ENCODE data around the gene CPA1.

CPA1 gene

DNA sequence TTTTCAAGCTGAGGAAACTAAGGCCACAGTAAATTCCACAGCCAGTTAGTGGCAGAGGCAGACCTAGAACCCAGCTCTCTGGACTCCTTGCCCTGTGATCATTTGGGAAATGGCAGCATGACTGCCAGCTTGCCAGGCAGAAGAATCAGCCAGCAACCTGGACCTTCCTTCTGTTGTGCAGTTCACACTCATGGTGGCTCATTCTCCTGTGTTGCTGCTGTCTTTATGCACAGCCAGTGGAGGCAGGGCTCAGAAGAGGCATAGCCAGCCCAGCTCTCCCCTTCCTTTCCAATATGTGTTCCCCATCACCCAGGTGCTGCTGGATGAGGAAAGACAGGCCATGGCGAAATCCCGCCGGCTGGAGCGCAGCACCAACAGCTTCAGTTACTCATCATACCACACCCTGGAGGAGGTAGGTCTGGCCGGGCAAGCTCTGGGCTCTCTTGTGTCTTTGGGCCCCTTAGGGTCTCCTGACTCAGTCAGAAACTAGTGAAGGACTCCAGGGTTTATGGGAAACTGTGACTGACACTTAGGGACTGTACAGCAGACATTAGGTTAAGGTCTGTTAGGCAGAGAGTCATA is 20.9 kb upstream of the CPA1 start:
- Histone ChIP-seq H3K4me1 (ENCODE audit: control insufficient read depth, insufficient read depth, low read length) (peaks cover 10% of the 10 kb centered on the region), H3K27me3 (ENCODE audit: control insufficient read depth, insufficient read depth, low read length) (no peaks in the 10 kb centered on the region), H3K9ac (ENCODE audit: low read length) (no peak overlapping the region), H3K4me3 (ENCODE audit: low read length) (no peak overlapping the region), H3K27ac (ENCODE audit: low read depth, low read length) (no peak overlapping the region), H3K36me3 (ENCODE audit: control insufficient read depth, insufficient read depth, low read length) (no peaks in the 10 kb centered on the region)

DNA sequence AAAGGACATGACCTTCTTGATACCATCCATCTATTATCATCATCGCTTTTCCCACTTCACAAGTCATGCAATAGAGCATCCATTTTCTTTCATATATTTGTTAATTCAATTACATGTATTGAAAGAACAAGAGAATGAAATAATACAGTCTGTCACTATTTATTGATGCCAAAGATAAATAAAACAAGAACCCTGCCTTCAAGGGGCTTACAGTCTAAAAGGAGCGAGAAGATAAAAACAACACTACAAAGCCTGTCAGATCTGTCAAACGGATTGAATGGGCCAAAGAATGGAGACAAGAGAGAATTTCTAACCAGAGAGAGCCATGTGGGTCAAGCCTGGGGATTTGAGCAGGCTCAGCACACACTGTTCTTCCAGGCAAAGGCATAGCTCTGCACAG is 19.8 kb upstream of the CPA1 start:
- no peaks in the 10 kb centered on the region for H3K27me3 ChIP-seq (ENCODE audit: control insufficient read depth, insufficient read depth, low read length)
- peaks cover 13% of the 10 kb centered on the region for H3K4me1 ChIP-seq (ENCODE audit: control insufficient read depth, insufficient read depth, low read length)
- H3K9ac ChIP-seq (ENCODE audit: low read length), result no peak overlapping the region
- no peak overlapping the region for H3K4me3 ChIP-seq (ENCODE audit: low read length)
- no peak overlapping the region for H3K27ac ChIP-seq (ENCODE audit: low read depth, low read length)
- H3K36me3 ChIP-seq (ENCODE audit: control insufficient read depth, insufficient read depth, low read length), result no peaks in the 10 kb centered on the region

DNA sequence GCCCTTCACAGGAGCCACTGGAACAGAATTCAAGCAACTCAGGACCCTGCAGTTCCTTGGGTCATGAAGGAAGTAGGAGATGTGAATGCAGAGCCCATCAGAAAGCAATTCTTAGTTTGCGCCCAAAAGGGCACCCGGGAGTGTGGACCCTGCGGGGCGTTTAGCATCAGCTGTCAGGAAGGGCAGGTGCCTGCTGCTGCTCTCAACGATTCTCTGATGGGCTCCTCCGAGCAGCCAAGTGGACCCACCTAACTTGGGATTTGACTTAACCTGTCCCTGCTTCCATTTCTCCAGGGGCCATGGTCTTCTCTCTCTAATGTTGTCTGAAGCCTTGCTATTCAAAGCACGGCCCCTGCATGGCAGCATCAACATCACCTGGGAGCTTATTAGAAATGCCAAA is 18.6 kb upstream of the CPA1 start:
- Histone ChIP-seq H3K4me3 (ENCODE audit: low read length) (no peak overlapping the region), H3K36me3 (ENCODE audit: control insufficient read depth, insufficient read depth, low read length) (no peaks in the 10 kb centered on the region), H3K4me1 (ENCODE audit: control insufficient read depth, insufficient read depth, low read length) (peaks cover 5% of the 10 kb centered on the region), H3K27ac (ENCODE audit: low read depth, low read length) (no peak overlapping the region), H3K9ac (ENCODE audit: low read length) (no peak overlapping the region), H3K27me3 (ENCODE audit: control insufficient read depth, insufficient read depth, low read length) (no peaks in the 10 kb centered on the region)

DNA sequence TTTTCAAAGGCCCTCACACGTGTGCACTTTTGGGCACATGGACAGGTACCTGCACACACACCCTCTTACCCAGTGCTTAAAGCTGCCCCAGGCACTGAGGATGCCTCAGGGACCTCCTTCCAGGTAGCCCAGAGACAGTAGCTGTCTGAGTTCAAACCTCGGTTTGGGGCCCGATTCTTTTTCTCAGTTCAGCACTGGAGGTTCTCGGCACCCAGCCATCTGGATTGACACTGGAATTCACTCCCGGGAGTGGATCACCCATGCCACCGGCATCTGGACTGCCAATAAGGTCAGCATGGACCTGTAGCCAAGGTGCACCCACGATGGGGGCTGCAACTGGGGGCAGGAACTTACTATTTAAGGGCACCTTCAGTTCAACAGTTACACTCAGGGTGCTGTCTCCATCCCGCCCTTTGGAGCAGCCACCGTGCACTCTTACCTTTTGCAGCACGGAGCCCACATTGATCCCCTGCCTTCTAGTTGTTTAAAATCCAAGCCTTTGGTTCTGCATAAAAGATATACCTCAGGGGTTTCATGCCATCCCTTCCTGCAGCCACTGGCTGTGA is 18.0 kb upstream of the CPA1 start:
- no peak overlapping the region for H3K4me3 ChIP-seq (ENCODE audit: low read length)
- peaks cover 3% of the 10 kb centered on the region for H3K4me1 ChIP-seq (ENCODE audit: control insufficient read depth, insufficient read depth, low read length)
- H3K27me3 ChIP-seq (ENCODE audit: control insufficient read depth, insufficient read depth, low read length), result no peaks in the 10 kb centered on the region
- no peak overlapping the region for H3K9ac ChIP-seq (ENCODE audit: low read length)
- H3K36me3 ChIP-seq (ENCODE audit: control insufficient read depth, insufficient read depth, low read length), result no peaks in the 10 kb centered on the region
- no peak overlapping the region for H3K27ac ChIP-seq (ENCODE audit: low read depth, low read length)

DNA sequence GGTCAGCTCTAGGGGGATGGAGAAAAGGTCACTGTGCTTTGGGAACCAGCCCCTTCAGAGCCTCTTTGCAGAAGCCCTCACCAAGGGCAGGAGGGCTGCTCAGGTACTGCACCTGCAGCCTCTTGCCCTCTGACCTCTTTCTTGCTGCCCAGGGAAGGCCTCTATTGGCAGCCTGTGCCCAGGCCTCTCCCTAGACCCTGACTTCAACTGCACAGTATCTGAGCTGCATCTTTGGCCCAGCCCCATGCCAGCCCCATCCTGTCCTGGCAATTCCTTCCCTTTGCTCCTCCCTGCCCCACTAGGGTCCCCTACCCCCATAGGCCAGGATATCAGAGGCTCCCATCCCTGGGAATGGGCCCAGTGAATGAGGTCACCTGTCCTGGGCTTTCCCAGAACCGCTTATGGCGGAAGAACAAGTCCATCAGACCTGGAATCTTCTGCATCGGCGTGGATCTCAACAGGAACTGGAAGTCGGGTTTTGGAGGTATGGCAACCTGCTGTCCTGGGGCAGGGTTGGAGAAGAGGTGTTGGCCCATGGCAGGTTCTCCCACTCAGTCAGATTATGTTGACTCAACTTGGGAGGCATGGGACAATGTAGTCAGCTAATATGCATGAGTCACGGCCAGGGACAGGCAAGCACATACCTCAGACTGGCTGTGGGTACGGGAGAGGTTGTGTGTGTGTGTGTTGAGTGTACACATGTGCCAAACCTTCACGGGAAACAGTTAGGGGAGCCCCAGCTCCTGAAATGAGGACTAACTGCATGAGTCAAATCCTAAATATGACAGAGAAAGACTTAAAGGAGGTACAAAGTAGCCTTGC is 17.1 kb upstream of the CPA1 start:
- no peaks in the 10 kb centered on the region for H3K27me3 ChIP-seq (ENCODE audit: control insufficient read depth, insufficient read depth, low read length)

GRCh38 chr7:130364451-130364850 is 15.8 kb upstream of the CPA1 start:
- H3K9ac ChIP-seq (ENCODE audit: low read length), result no peak overlapping the region
- no peaks in the 10 kb centered on the region for H3K27me3 ChIP-seq (ENCODE audit: control insufficient read depth, insufficient read depth, low read length)
- H3K27ac ChIP-seq (ENCODE audit: low read depth, low read length), result no peak overlapping the region
- H3K4me1 ChIP-seq (ENCODE audit: control insufficient read depth, insufficient read depth, low read length), result peaks cover 9% of the 10 kb centered on the region
- H3K4me3 ChIP-seq (ENCODE audit: low read length), result no peak overlapping the region
- H3K36me3 ChIP-seq (ENCODE audit: control insufficient read depth, insufficient read depth, low read length), result no peaks in the 10 kb centered on the region

More for the DNA sequence above, 17.1 kb upstream of the CPA1 start:
- Histone ChIP-seq H3K36me3 (ENCODE audit: control insufficient read depth, insufficient read depth, low read length) (no peaks in the 10 kb centered on the region), H3K9ac (ENCODE audit: low read length) (no peak overlapping the region), H3K27ac (ENCODE audit: low read depth, low read length) (no peak overlapping the region), H3K4me1 (ENCODE audit: control insufficient read depth, insufficient read depth, low read length) (peaks cover 3% of the 10 kb centered on the region), H3K4me3 (ENCODE audit: low read length) (no peak overlapping the region)

DNA sequence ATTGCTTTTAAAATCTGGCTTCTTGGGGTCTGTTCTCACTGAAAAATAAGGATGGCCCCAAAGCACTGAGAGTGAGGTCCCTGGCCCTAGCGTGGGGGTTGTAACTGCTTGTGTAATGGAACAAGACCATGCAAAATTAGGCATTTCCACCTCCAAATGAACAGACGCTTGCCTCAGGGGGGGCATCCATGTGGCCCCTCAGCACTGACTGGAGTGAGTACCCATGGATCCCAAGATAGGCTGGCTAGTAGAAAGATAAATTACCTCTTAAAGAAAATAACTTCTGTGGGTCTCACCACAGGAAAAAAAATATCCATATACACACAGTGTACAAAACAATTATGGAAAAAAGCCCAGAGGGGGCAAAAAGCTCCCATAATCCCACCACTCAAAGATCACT is 15.2 kb upstream of the CPA1 start:
- Histone ChIP-seq H3K27ac (ENCODE audit: low read depth, low read length) (peak overlapping the region; percentile 40), H3K4me3 (ENCODE audit: low read length) (no peak overlapping the region), H3K27me3 (ENCODE audit: control insufficient read depth, insufficient read depth, low read length) (no peaks in the 10 kb centered on the region), H3K36me3 (ENCODE audit: control insufficient read depth, insufficient read depth, low read length) (no peaks in the 10 kb centered on the region), H3K4me1 (ENCODE audit: control insufficient read depth, insufficient read depth, low read length) (peaks cover 9% of the 10 kb centered on the region), H3K9ac (ENCODE audit: low read length) (no peak overlapping the region)

DNA sequence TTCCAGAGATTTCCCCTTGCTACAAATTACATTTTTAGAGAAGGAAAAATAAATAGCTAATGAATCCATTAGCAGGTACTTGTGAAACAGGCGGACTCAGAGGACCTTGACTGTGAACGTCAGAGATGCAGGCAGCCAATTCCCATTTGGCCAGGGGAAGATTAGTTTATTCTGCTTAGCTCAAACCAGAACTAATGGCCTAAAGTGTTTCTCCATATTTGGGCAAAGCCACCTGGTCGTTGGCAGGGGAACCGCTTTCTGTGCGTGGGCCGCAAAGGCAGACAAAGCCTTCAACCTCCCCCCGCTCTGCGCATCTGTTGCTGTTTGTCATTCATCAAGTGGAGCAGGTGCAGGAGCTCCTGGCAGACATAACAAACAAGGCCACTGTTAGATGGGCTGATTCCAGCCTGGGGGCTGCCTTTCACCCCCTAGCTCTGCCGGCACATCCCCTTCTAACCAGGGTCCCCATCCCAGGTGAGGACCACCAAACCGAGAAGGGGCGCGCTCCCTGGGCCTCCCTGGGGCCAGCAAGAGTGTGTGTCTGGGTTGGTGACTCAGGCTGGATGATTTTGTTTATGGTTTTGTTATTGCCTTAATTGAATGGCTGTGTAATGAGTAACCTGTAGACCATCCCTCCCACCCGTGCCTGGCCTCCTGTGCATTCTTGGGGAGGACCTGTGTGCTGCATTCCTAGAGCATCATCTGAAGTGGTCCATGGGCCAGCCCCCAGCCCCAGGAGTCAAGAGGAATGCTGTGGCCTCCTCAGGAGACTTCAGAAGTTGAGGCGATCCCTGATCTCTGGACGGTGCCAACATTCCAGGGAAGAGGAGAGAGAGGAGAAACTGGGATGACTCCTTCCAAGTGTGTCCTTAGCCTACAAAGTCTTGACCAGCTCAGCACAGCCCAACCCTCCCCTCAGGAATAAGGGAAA is 14.5 kb upstream of the CPA1 start:
- H3K4me3 ChIP-seq (ENCODE audit: low read length), result no peak overlapping the region
- H3K4me1 ChIP-seq (ENCODE audit: control insufficient read depth, insufficient read depth, low read length), result peaks cover 9% of the 10 kb centered on the region
- peak overlapping the region; percentile 21 for H3K27ac ChIP-seq (ENCODE audit: low read depth, low read length)
- no peak overlapping the region for H3K9ac ChIP-seq (ENCODE audit: low read length)
- no peaks in the 10 kb centered on the region for H3K27me3 ChIP-seq (ENCODE audit: control insufficient read depth, insufficient read depth, low read length)
- no peaks in the 10 kb centered on the region for H3K36me3 ChIP-seq (ENCODE audit: control insufficient read depth, insufficient read depth, low read length)

- H3K4me1 ChIP-seq (ENCODE audit: control insufficient read depth, insufficient read depth, low read length), result peaks cover 13% of the 10 kb centered on the region
- H3K36me3 ChIP-seq (ENCODE audit: control insufficient read depth, insufficient read depth, low read length), result no peaks in the 10 kb centered on the region
- no peak overlapping the region for H3K27ac ChIP-seq (ENCODE audit: low read depth, low read length)
- no peaks in the 10 kb centered on the region for H3K27me3 ChIP-seq (ENCODE audit: control insufficient read depth, insufficient read depth, low read length)
- no peak overlapping the region for H3K4me3 ChIP-seq (ENCODE audit: low read length)
- H3K9ac ChIP-seq (ENCODE audit: low read length), result no peak overlapping the region
Observed at GRCh38 chr7:130366564-130366963, 13.7 kb upstream of the CPA1 start.

DNA sequence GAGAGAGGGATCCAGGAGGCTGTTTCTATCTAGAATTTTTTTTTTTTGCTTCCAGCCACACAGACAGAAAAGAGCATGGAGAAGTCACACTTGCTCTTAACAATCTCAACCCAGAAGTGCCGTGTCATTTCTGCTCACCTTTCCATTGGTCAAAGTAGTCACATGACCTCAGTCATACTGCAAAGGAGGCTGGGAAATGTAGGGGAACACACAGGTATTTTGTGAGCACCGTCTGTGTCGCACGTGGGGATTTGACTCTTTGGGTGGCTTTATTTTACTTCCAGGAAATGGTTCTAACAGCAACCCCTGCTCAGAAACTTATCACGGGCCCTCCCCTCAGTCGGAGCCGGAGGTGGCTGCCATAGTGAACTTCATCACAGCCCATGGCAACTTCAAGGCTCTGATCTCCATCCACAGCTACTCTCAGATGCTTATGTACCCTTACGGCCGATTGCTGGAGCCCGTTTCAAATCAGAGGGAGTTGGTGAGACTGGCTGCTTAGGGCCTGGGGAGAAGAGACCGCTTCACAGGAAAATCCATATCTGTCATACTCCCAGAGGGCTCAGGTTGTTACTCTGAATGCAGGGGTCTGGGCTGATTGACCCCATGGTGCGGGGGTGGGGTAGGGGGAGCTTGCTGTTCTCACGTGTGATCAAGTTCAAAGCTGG is 13.1 kb upstream of the CPA1 start:
- H3K9ac ChIP-seq (ENCODE audit: low read length), result no peak overlapping the region
- H3K4me1 ChIP-seq (ENCODE audit: control insufficient read depth, insufficient read depth, low read length), result peaks cover 16% of the 10 kb centered on the region
- H3K27ac ChIP-seq (ENCODE audit: low read depth, low read length), result no peak overlapping the region
- H3K27me3 ChIP-seq (ENCODE audit: control insufficient read depth, insufficient read depth, low read length), result no peaks in the 10 kb centered on the region
- no peaks in the 10 kb centered on the region for H3K36me3 ChIP-seq (ENCODE audit: control insufficient read depth, insufficient read depth, low read length)
- H3K4me3 ChIP-seq (ENCODE audit: low read length), result no peak overlapping the region

GRCh38 chr7:130367836-130368746 is 12.2 kb upstream of the CPA1 start:
- no peak overlapping the region for H3K9ac ChIP-seq (ENCODE audit: low read length)
- H3K4me1 ChIP-seq (ENCODE audit: control insufficient read depth, insufficient read depth, low read length), result peaks cover 24% of the 10 kb centered on the region
- H3K4me3 ChIP-seq (ENCODE audit: low read length), result no peak overlapping the region
- no peaks in the 10 kb centered on the region for H3K36me3 ChIP-seq (ENCODE audit: control insufficient read depth, insufficient read depth, low read length)
- H3K27ac ChIP-seq (ENCODE audit: low read depth, low read length), result no peak overlapping the region
- no peaks in the 10 kb centered on the region for H3K27me3 ChIP-seq (ENCODE audit: control insufficient read depth, insufficient read depth, low read length)

Measured in rectal smooth muscle tissue (tissue), 1 donor.